ENCODE data around the gene CTU2. TPM values are rescaled to one million over a fixed set of nuclear protein-coding genes. Genes with fewer than 3 reads are reported as not detected.

The CTU2 gene
- total and polyA plus RNA-seq, 8 donors: 1.8 to 53.3 (median 14.8) TPM

GRCh38 chr16:88671806-88672205 is 34.5 kb upstream of the CTU2 start:
- DNase-seq: no peak
- WGBS, 5 donors: 85 to 94% (median 91%) methylated on average over 18 to 23 of the region's 23 CpGs

GRCh38 chr16:88672776-88673175 is 33.5 kb upstream of the CTU2 start:
- DNase-seq: no peak
- 46 to 66% (median 63%) methylated on average over 7 to 11 of the region's 11 CpGs for WGBS, 5 donors
- no peaks in the 10 kb centered on the region for H3K4me1 ChIP-seq
- H3K27me3 ChIP-seq: peaks cover 0 to 6% (median 0%) of the 10 kb centered on the region in 3 donors
- no peak overlapping the region for H3K4me3 ChIP-seq
- TF ChIP-seq POLR2A (IDR thresholded peaks at IDR 0.05): no peak
- no peak for TF ChIP-seq POLR2AphosphoS5 (IDR thresholded peaks at IDR 0.05)
- no peak for TF ChIP-seq EP300 (IDR thresholded peaks at IDR 0.05)
- TF ChIP-seq CTCF (IDR thresholded peaks at IDR 0.05): no peak
- H3K9me3 ChIP-seq: no peaks in the 10 kb centered on the region
- no peak overlapping the region for H3K27ac ChIP-seq
- H3K36me3 ChIP-seq: peaks cover 3 to 24% (median 11%) of the 10 kb centered on the region in 4 donors
- intact Hi-C loops (cut with DNase I; ENCODE audit: low total_unique reads): no loop called here

More at GRCh38 chr16:88671806-88672205, 34.5 kb upstream of the CTU2 start:
- intact Hi-C loops (cut with DNase I; ENCODE audit: low total_unique reads): no loop called here
- no peak for TF ChIP-seq POLR2AphosphoS5 (IDR thresholded peaks at IDR 0.05)
- TF ChIP-seq EP300 (IDR thresholded peaks at IDR 0.05): no peak
- TF ChIP-seq CTCF (IDR thresholded peaks at IDR 0.05): no peak
- TF ChIP-seq POLR2A (IDR thresholded peaks at IDR 0.05): no peak
- no peaks in the 10 kb centered on the region for H3K27me3 ChIP-seq
- no peaks in the 10 kb centered on the region for H3K4me1 ChIP-seq
- peaks cover 0 to 17% (median 10%) of the 10 kb centered on the region in 4 donors for H3K36me3 ChIP-seq
- H3K4me3 ChIP-seq: no peak overlapping the region
- H3K9me3 ChIP-seq: no peaks in the 10 kb centered on the region
- no peak overlapping the region for H3K27ac ChIP-seq

GRCh38 chr16:88673716-88674379 is 32.5 kb upstream of the CTU2 start:
- H3K27me3 ChIP-seq: peaks cover 0 to 16% (median 0%) of the 10 kb centered on the region in 3 donors
- H3K4me1 ChIP-seq: peaks cover 0 to 5% (median 0%) of the 10 kb centered on the region in 4 donors
- H3K27ac ChIP-seq: no peak overlapping the region
- H3K4me3 ChIP-seq: no peak overlapping the region
- intact Hi-C loops (cut with DNase I; ENCODE audit: low total_unique reads): no loop called here
- no peak for DNase-seq
- TF ChIP-seq POLR2AphosphoS5 (IDR thresholded peaks at IDR 0.05) (no peak), CTCF (IDR thresholded peaks at IDR 0.05) (no peak), EP300 (IDR thresholded peaks at IDR 0.05) (no peak), POLR2A (IDR thresholded peaks at IDR 0.05) (no peak)
- 83 to 92% (median 88%) methylated on average over 19 of the region's 19 CpGs for WGBS, 5 donors
- peaks cover 5 to 27% (median 13%) of the 10 kb centered on the region in 4 donors for H3K36me3 ChIP-seq
- no peaks in the 10 kb centered on the region for H3K9me3 ChIP-seq

GRCh38 chr16:88676502-88677242 is 29.6 kb upstream of the CTU2 start:
- Histone ChIP-seq H3K27me3 (peaks cover 0 to 34% (median 12%) of the 10 kb centered on the region in 3 donors), H3K9me3 (no peaks in the 10 kb centered on the region), H3K36me3 (peaks cover 5 to 27% (median 13%) of the 10 kb centered on the region in 4 donors), H3K4me1 (peaks cover 0 to 11% (median 9%) of the 10 kb centered on the region in 4 donors), H3K27ac (no peak overlapping the region), H3K4me3 (no peak overlapping the region)
- DNase-seq: no peak
- intact Hi-C loops (cut with DNase I; ENCODE audit: low total_unique reads): no loop called here
- 70 to 88% (median 85%) methylated on average over 14 to 22 of the region's 22 CpGs for WGBS, 5 donors
- TF ChIP-seq POLR2AphosphoS5 (IDR thresholded peaks at IDR 0.05) (no peak), EP300 (IDR thresholded peaks at IDR 0.05) (no peak), POLR2A (IDR thresholded peaks at IDR 0.05) (no peak), CTCF (IDR thresholded peaks at IDR 0.05) (no peak)

Data from stomach (tissue), 9 donors.